HCT116 (cell line): ENCODE results near the gene KSR1. TPM values are rescaled to one million over a fixed set of nuclear protein-coding genes. Genes with fewer than 3 reads are reported as not detected.

ENCODE experiments used
- ATAC-seq: fragments of 200-7000 bp; cut with Tn5 transposase; 2 replicates; pipeline ENCODE4 v1.9.1; 2020; ENCODE audit warnings: mild to moderate bottlenecking, moderate library complexity
- BruUV-seq: library from RNA; stranded (reverse); fragments of 400-500 nt; replicated peaks from 2 replicates; lab custom pipeline; 2021; lab: Mats Ljungman, UMichigan
- CTCF ChIA-PET: fragments of 300-600 bp; sonication (Branson Sonifier 250); formaldehyde crosslinking; loops from one replicate; lab custom pipeline; 2021; ENCODE audit warnings: antibody characterized with exemption; lab: Charles Lee
- POLR2A ChIA-PET: fragments of 300-600, 350-600 bp; sonication (Branson Sonifier 250); formaldehyde crosslinking; loops from one replicate; lab custom pipeline; 2021; ENCODE audit warnings: antibody characterized with exemption; lab: Charles Lee
- RAD21 ChIA-PET, 2 experiments: fragments of 300-600 bp; sonication (Branson Sonifier 250); formaldehyde crosslinking; loops; one replicate each; lab custom pipeline; 2023; ENCODE audit warnings: low total read pairs in 2 of 2; ENCODE audit not compliant: uncharacterized antibody in 2 of 2, unreplicated experiment in 2 of 2, low non-redundant PET in 1 of 2; lab: Charles Lee
- DNase-seq: peaks from one replicate; pipeline ENCODE4 v3.0.0-alpha.2; 2010; ENCODE audit warnings: low read depth, low spot score
- H2AFZ ChIP-seq: fragments of 200-600 bp; shearing (Covaris generic), sonication (generic); 2 replicates; pipeline ENCODE4 v1.6.1; 2017; ENCODE audit warnings: low read depth, mixed run types, mixed read lengths, antibody characterized with exemption, low read length; ENCODE audit not compliant: poor library complexity, severe bottlenecking
- H3K27ac ChIP-seq: 2 replicates; pipeline ENCODE4 v1.5.1; 2012; ENCODE audit warnings: low read depth, low read length
- H3K27me3 ChIP-seq: fragments of 200-600 bp; sonication (generic); 2 replicates; pipeline ENCODE4 v1.6.1; 2016; ENCODE audit warnings: mixed run types, low read length, mixed read lengths; ENCODE audit not compliant: insufficient read depth
- H3K36me3 ChIP-seq, 2 experiments: fragments of 200-500 bp in 1 of 2; fragments of 200-600 bp in 1 of 2; sonication (Bioruptor generic) in 1 of 2; sonication (generic) in 1 of 2; 2 replicates each; pipeline versions ENCODE4 v1.5.1 to v1.6.1; 2014 to 2016; ENCODE audit warnings: low read length in 2 of 2, inconsistent platforms in 1 of 2, mixed read lengths in 1 of 2, mixed run types in 1 of 2; ENCODE audit not compliant: insufficient read depth in 2 of 2, control insufficient read depth in 1 of 2
- H3K4me1 ChIP-seq, 2 experiments: fragments of 200-600 bp in 1 of 2; sonication (generic) in 1 of 2; 2 replicates each; pipeline versions ENCODE4 v1.5.1 to v1.6.1; 2012 to 2017; ENCODE audit warnings: low read length in 2 of 2, inconsistent platforms in 1 of 2, mild to moderate bottlenecking in 1 of 2, mixed read lengths in 1 of 2, mixed run types in 1 of 2, moderate library complexity in 1 of 2; ENCODE audit not compliant: insufficient read depth in 2 of 2, control insufficient read depth in 1 of 2
- H3K4me2 ChIP-seq: fragments of 200-600 bp; sonication (generic); 2 replicates; pipeline ENCODE4 v1.6.1; 2017; ENCODE audit warnings: mixed run types, low read length, mixed read lengths
- H3K4me3 ChIP-seq, 2 experiments: fragments of 200-600 bp in 1 of 2; sonication (generic) in 1 of 2; replicated peaks in 1 of 2; 2 replicates each; pipeline ENCODE4 v1.5.1; 2011 to 2016; ENCODE audit warnings: low read length in 2 of 2, control low read depth in 1 of 2, low read depth in 1 of 2, mild to moderate bottlenecking in 1 of 2, mixed read lengths in 1 of 2, mixed run types in 1 of 2
- H3K79me2 ChIP-seq: fragments of 200-600 bp; sonication (generic); 2 replicates; pipeline ENCODE4 v1.6.1; 2017; ENCODE audit warnings: mild to moderate bottlenecking, mixed run types, low read length, moderate library complexity, mixed read lengths; ENCODE audit not compliant: insufficient read depth
- H3K9ac ChIP-seq: fragments of 200-600 bp; sonication (generic); 2 replicates; pipeline ENCODE4 v1.6.1; 2016; ENCODE audit warnings: low read length, mixed read lengths
- H3K9me2 ChIP-seq: fragments of 200-600 bp; sonication (generic), shearing (Covaris generic); 2 replicates; pipeline ENCODE4 v1.6.1; 2017; ENCODE audit warnings: mixed run types, mild to moderate bottlenecking, moderate library complexity; ENCODE audit not compliant: insufficient read depth
- H3K9me3 ChIP-seq, 2 experiments: fragments of 200-500 bp in 1 of 2; fragments of 200-600 bp in 1 of 2; sonication (Bioruptor generic) in 1 of 2; sonication (generic) in 1 of 2; 2 replicates each; pipeline ENCODE4 v1.6.1; 2014 to 2017; ENCODE audit warnings: low read length in 2 of 2, mixed read lengths in 2 of 2, inconsistent platforms in 1 of 2, low read depth in 1 of 2, mild to moderate bottlenecking in 1 of 2, mixed run types in 1 of 2, moderate library complexity in 1 of 2; ENCODE audit not compliant: control insufficient read depth in 1 of 2, insufficient read depth in 1 of 2
- H4K20me1 ChIP-seq: fragments of 200-600 bp; sonication (generic), shearing (Covaris generic); 2 replicates; pipeline ENCODE4 v1.6.1; 2017; ENCODE audit warnings: mixed run types, mild to moderate bottlenecking, moderate library complexity; ENCODE audit not compliant: insufficient read depth
- ATF3 ChIP-seq: IDR thresholded peaks from 2 replicates; pipeline ENCODE4 v1.6.1; 2012
- CEBPB ChIP-seq: IDR thresholded peaks from 2 replicates; pipeline ENCODE4 v1.6.1; 2012; ENCODE audit warnings: low read depth
- CTCF ChIP-seq, 3 experiments: fragments of 200-600 bp in 1 of 3; sonication (generic) in 1 of 3; IDR thresholded peaks in 2 of 3; conservative IDR thresholded peaks in 1 of 3; 2 replicates each; pipeline ENCODE4 v1.5.1; 2012 to 2017; ENCODE audit warnings: low read depth in 2 of 3, low read length in 2 of 3, antibody characterized with exemption in 1 of 3, borderline replicate concordance in 1 of 3, control low read depth in 1 of 3, mild to moderate bottlenecking in 1 of 3, mixed read lengths in 1 of 3, mixed run types in 1 of 3, moderate library complexity in 1 of 3; ENCODE audit not compliant: insufficient read depth in 1 of 3
- EGR1 ChIP-seq: IDR thresholded peaks from 2 replicates; pipeline ENCODE4 v1.6.1; 2012; ENCODE audit warnings: low read depth
- ELF1 ChIP-seq: IDR thresholded peaks from 2 replicates; pipeline ENCODE4 v1.6.1; 2012; ENCODE audit warnings: low read depth, borderline replicate concordance
- EZH2 ChIP-seq: fragments of 200-600 bp; sonication (generic); IDR thresholded peaks from 2 replicates; pipeline ENCODE4 v1.6.1; 2017; ENCODE audit warnings: antibody characterized with exemption, mixed run types
- MAX ChIP-seq: IDR thresholded peaks from 2 replicates; pipeline ENCODE4 v1.6.1; 2012
- RAD21 ChIP-seq: IDR thresholded peaks from 2 replicates; pipeline ENCODE4 v1.6.1; 2012; ENCODE audit warnings: low read depth, mild to moderate bottlenecking
- SIN3A ChIP-seq: IDR thresholded peaks from 2 replicates; pipeline ENCODE4 v1.6.1; 2012; ENCODE audit warnings: low read depth
- SP1 ChIP-seq: IDR thresholded peaks from 2 replicates; pipeline ENCODE4 v1.6.1; 2012; ENCODE audit warnings: low read depth
- SRF ChIP-seq: IDR thresholded peaks from 2 replicates; pipeline ENCODE4 v1.6.1; 2012; ENCODE audit warnings: low read depth
- TCF7L2 ChIP-seq: IDR thresholded peaks from 2 replicates; pipeline ENCODE4 v1.7.0; 2011; ENCODE audit warnings: borderline replicate concordance, inconsistent platforms; ENCODE audit not compliant: insufficient read depth, insufficient read length; ENCODE audit errors: extremely low read depth
- ZNF274 ChIP-seq: fragments of 200-500 bp; sonication (Bioruptor generic); IDR thresholded peaks from 2 replicates; pipeline ENCODE4 v1.6.1; 2014; ENCODE audit warnings: mild to moderate bottlenecking, low read depth, low read length, inconsistent platforms
- intact Hi-C: fragments of 100-400 bp; cut with micrococcal nuclease; formaldehyde crosslinking; loops from 2 replicates; pipeline ENCODE4 v1.10.0; 2022
- total RNA-seq: library from RNA; stranded (reverse); gene quantifications from one replicate; pipeline ENCODE4 v1.2.1, GENCODE V29; 2021; ENCODE audit not compliant: unreplicated experiment

The KSR1 gene
- total RNA-seq, 1 experiment from 2014 or later: 16.5 TPM

- ATAC-seq: no peak
- Histone ChIP-seq H3K4me2 (no peak overlapping the region), H3K9me3 (no peaks in the 10 kb centered on the region), H2AFZ (no peak overlapping the region), H3K4me3 (no peak overlapping the region), H3K9me2 (no peaks in the 10 kb centered on the region), H4K20me1 (no peaks in the 10 kb centered on the region)
- intact Hi-C loops: no loop called here
- RAD21 ChIA-PET: no interaction called here
- CTCF ChIA-PET: interaction anchor here (1.6 kb wide), 1 partner anchor 147 kb away, joined by 5 read pairs; no protein-coding TSS in a partner anchor
- BruUV-seq: no TSS peak
- TF ChIP-seq CTCF (IDR thresholded peaks at IDR 0.05 in 2 of 3, conservative IDR thresholded peaks at IDR 0.05 in 1 of 3; ENCODE audit: borderline replicate concordance in 1 of 3, insufficient read depth in 1 of 3, low read depth in 2 of 3, low read length in 2 of 3) (no peak), EGR1 (no peak), ATF3 (no peak), SP1 (no peak), SRF (no peak), EZH2 (no peak), ZNF274 (no peak), MAX (no peak), SIN3A (no peak), CEBPB (no peak), RAD21 (no peak), TCF7L2 (no peak), ELF1 (no peak)
- TF ChIP-seq, all 23 proteins: peak for 0
- Histone ChIP-seq H3K27me3 (no peaks in the 10 kb centered on the region), H3K4me1 (peaks cover 0 to 7% of the 10 kb centered on the region in 2 experiments; a peak in 1 of 4 replicates), H3K27ac (no peak overlapping the region), H3K9ac (no peak overlapping the region), H3K79me2 (no peaks in the 10 kb centered on the region; the same call in 1 of the 2 replicates), H3K36me3 (no peaks in the 10 kb centered on the region)
- POLR2A ChIA-PET: no interaction called here
- DNase-seq: no peak
Observed at GRCh38 chr17:27451906-27452305, 4.3 kb upstream of the KSR1 start.
